Measurements from ENCODE around the gene PPBP. TPM values are rescaled to one million over a fixed set of nuclear protein-coding genes. Genes with fewer than 3 reads are reported as not detected.

The PPBP gene
- total RNA-seq, 4 donors from 2014 or later, result 0.92 TPM; not detected in 3

Small RNA genes within 50 kb of the gene (small RNA-seq; reads per million reads assigned to genes)
- 0 reads per million in 4 donors for gene RN7SL218P

Other genes with a start within 250 kb of the PPBP start
- 10 to 100 TPM in 1 of 4 donors, 1 to 10 TPM in 1, under 1 TPM in 1, not detected in 1; 0.76 to 90.2 (median 2.4) TPM for gene CXCL8, start 247.6 kb downstream of the PPBP start, total RNA-seq
- gene CXCL6, start 151.5 kb downstream of the PPBP start, total RNA-seq, result 10 to 100 TPM in 1 of 4 donors, 1 to 10 TPM in 1, under 1 TPM in 1, not detected in 1; 0.57 to 10.1 (median 9.4) TPM
- not detected for gene PF4V1, start 134.9 kb downstream of the PPBP start, total RNA-seq
- gene CXCL1, start 118.8 kb downstream of the PPBP start, total RNA-seq, result 100 to 1,000 TPM in 1 of 4 donors, 10 to 100 TPM in 2, 1 to 10 TPM in 1; 9.5 to 152 (median 50.1) TPM
- not detected for gene PF4, start 6.2 kb downstream of the PPBP start, total RNA-seq
- gene CXCL5, start 10.5 kb upstream of the PPBP start, total RNA-seq, result under 1 TPM in 2 of 4 donors, not detected in 2; 0.23 to 0.70 TPM
- 1 to 10 TPM in 1 of 4 donors, not detected in 3; 3.2 TPM for gene CXCL3, start 50.5 kb upstream of the PPBP start, total RNA-seq
- 1 to 10 TPM in 3 of 4 donors, under 1 TPM in 1; 0.64 to 4.8 (median 2.2) TPM for gene CXCL2, start 111.0 kb upstream of the PPBP start, total RNA-seq
- 10 to 100 TPM in 3 of 4 donors, 1 to 10 TPM in 1; 9.9 to 22.9 (median 19.1) TPM for gene MTHFD2L, start 169.9 kb upstream of the PPBP start, total RNA-seq